Fibroblast of mammary gland (primary cell): ENCODE results near the gene PSD.

Source experiments
- DNase-seq: peaks from one replicate; pipeline ENCODE4 v3.0.0-alpha.2; 2010; ENCODE audit warnings: low read depth
- H3K4me3 ChIP-seq: 2 replicates; pipeline ENCODE4 v1.5.1; 2011; ENCODE audit warnings: low read depth, mild to moderate bottlenecking, low read length, moderate library complexity; ENCODE audit not compliant: control insufficient read depth
- TF ChIP-seq, protein P1 (sequence below): conservative IDR thresholded peaks from 2 replicates; pipeline ENCODE4 v1.5.1; 2011; ENCODE audit warnings: low read depth, low read length, inconsistent platforms; ENCODE audit not compliant: control insufficient read depth, insufficient read depth

The PSD gene

DNA sequence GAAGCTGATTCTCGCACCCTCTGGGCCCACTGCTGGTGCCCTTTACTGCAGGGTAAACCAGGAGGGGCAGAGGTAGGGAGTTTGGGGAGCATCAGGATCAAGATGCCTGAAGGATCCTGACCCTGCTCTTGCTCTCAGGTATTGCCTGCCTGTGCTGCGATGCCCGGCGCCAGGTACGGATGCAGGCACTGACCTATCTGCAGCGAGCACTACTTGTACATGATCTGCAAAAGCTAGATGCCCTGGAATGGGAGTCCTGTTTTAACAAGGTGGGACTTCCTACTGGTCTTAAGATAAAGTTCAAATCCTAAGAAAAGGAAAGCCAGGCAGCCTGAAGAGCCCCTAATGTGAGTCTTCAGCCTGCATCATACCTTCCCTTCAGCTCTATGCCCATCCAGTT lies 39.2 kb downstream of the PSD start:
- TF ChIP-seq, protein P1, sequence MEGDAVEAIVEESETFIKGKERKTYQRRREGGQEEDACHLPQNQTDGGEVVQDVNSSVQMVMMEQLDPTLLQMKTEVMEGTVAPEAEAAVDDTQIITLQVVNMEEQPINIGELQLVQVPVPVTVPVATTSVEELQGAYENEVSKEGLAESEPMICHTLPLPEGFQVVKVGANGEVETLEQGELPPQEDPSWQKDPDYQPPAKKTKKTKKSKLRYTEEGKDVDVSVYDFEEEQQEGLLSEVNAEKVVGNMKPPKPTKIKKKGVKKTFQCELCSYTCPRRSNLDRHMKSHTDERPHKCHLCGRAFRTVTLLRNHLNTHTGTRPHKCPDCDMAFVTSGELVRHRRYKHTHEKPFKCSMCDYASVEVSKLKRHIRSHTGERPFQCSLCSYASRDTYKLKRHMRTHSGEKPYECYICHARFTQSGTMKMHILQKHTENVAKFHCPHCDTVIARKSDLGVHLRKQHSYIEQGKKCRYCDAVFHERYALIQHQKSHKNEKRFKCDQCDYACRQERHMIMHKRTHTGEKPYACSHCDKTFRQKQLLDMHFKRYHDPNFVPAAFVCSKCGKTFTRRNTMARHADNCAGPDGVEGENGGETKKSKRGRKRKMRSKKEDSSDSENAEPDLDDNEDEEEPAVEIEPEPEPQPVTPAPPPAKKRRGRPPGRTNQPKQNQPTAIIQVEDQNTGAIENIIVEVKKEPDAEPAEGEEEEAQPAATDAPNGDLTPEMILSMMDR = no peak
- DNase-seq = no peak
- H3K4me3 ChIP-seq = no peak overlapping the region

DNA sequence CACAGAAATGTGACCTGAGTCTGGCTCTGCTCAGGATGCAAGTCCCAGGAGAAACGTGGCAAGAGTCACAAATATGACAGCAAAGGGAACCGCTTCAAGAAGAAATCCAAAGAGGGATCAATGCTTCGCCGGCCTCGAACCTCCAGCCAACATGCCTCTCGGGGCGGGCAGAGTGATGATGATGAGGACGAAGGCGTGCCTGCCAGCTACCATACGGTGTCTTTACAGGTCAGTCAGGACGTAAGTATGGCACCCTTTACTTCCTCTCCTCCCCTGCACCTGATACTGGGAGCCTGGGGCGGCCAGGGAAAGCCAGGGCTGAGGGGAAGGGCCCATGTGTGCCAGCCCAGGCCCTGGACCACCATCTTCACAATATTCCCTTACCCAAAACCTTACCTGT lies 41.7 kb downstream of the PSD start:
- no peak overlapping the region for H3K4me3 ChIP-seq
- no peak for DNase-seq
- TF ChIP-seq, protein P1 = no peak

GRCh38 chr10:102375867-102376266 lies 42.7 kb downstream of the PSD start:
- no peak overlapping the region for H3K4me3 ChIP-seq
- no peak for DNase-seq
- TF ChIP-seq, protein P1 = no peak

GRCh38 chr10:102375250-102375649 lies 43.3 kb downstream of the PSD start:
- TF ChIP-seq, protein P1 = no peak
- DNase-seq = no peak
- no peak overlapping the region for H3K4me3 ChIP-seq

- TF ChIP-seq, protein P1 = no peak
- no peak overlapping the region for H3K4me3 ChIP-seq
- no peak for DNase-seq
Measured at GRCh38 chr10:102371295-102371694, 47.3 kb downstream of the PSD start.

- no peak overlapping the region for H3K4me3 ChIP-seq
- no peak for DNase-seq
- TF ChIP-seq, protein P1 = no peak
Measured at GRCh38 chr10:102368077-102368476, 50.5 kb downstream of the PSD start.

- TF ChIP-seq, protein P1 = no peak
- H3K4me3 ChIP-seq = no peak overlapping the region
- DNase-seq = no peak
Measured at GRCh38 chr10:102367441-102367840, 51.1 kb downstream of the PSD start.
